Suppressor macrophage treated with lipopolysaccharide for 4 hours (primary cell): ENCODE results near the gene GPRC5A.

ENCODE experiments used
- DNase-seq: peaks from one replicate; pipeline ENCODE4 v3.0.0-alpha.2; 2020

Gene GPRC5A

GRCh38 chr12:12943586-12944260 is 52.4 kb downstream of the GPRC5A start:
- DNase-seq = no peak

DNA sequence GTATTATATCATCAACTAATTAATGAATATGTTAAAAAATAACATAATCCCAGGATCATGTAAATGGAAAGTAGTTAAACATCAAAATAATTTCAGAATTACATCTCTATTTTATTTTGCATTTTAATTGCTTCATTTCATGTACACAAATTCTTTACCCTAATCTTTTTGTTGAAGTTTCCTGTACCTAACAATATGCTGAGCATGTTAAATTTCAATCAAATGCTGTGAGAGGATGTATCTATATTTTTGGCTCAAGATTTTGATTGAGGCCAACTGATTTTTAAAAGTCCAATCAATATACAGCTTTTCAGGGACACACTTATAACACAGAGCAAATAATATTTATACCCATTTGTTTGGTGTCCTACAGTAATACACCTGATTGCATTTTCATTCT is 54.2 kb downstream of the GPRC5A start:
- DNase-seq = no peak

DNA sequence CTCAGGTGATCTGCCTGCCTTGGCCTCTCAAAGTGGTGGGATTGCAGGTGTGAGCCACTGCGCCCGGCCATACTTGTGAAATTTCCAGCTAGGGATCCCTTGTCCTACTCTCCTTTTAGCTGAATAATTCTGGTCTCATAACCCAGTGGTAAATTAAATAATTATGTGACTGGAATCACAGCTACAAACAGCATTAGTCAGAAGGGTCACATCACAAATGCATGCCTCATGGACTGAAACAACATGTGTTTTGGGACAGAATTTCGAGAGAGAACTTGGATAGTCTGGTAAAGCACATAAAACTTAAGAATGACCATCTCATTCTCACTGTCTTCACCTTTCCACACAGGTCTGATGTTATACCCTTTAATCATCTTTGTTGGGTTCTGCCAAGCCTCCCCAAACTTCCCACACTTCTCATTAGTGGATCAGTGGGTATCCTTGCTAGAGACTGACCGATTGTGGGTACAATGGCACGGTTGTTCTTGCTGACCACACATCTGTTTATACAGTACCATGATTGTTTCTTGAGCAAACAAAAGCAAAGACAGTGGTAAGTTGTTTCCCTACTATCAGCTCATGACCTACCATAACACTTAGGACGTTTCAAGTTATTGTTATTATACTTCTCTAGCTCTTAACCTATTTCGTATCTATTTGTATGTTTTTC is 55.5 kb downstream of the GPRC5A start:
- DNase-seq = no peak

GRCh38 chr12:12947902-12948301 is 56.5 kb downstream of the GPRC5A start:
- DNase-seq = no peak

DNA sequence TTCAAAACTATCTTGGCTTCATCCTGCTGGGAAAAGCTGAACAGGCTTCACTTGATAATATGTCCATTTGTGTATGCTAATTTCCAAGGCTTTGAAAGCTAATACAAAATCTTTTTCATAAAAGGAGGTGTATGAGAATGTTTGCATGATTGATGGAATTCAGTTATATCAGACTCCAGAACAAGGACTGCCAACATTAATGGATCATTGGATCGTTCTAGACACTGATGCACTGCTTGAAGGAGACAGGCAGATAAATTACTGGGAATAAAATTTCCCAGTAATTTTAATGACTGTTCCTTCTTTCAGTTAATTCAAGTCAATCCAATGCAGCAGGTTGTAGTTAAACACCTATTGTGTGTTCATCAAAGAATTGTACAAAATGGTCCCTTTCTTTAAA is 60.1 kb downstream of the GPRC5A start:
- DNase-seq = no peak

GRCh38 chr12:12952036-12952435 is 60.7 kb downstream of the GPRC5A start, which contains the start of gene GPRC5D:
TSS of gene GPRC5D (minus strand) at chr12:12952170. CDS start at chr12:12950384, 1,786 bp downstream.
- no peak for DNase-seq

DNA sequence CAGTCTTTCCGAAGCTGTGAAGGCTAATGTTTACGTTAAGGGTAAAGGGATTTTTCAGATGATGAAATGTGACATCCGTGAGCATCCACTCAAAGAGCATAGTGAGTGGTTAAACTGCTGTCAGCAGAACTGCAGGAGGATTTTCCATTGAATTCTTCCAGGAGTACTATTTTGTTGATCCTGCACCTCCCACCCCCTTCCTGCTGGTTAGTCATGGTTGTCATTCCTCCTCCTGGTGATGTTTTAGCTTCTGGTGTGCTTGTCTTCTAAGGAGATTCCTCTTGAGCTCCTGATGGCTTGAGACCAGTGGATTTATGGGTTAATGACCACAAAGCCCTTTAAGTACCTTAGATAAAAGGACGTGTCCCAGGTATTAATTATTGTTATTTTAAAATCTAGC is 63.0 kb downstream of the GPRC5A start:
- no peak for DNase-seq

GRCh38 chr12:12954878-12955625 is 63.7 kb downstream of the GPRC5A start:
- DNase-seq = no peak

DNA sequence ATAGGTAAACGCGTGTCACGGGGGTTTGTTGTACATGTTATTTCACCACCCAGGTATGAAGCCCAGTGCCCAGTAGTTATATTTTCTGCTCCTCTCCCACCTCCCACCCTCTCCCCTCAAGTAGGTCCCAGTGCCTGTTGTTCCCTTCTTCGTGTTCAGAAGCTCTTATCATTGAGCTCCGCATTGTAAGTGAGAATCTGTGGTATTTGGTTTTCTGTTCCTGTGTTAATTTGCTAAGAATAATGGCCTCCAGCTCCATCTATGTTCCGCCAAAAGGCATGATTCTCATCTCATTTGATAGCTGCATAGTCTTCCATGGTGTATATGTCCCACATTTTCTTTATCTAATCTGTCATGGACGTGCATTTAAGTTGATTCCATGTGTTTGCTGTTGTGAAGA is 67.5 kb downstream of the GPRC5A start:
- DNase-seq = no peak

- no peak for DNase-seq
Measured at GRCh38 chr12:12960639-12961209, 69.4 kb downstream of the GPRC5A start.

- no peak for DNase-seq
Measured at GRCh38 chr12:12964255-12964654, 72.9 kb downstream of the GPRC5A start.

DNA sequence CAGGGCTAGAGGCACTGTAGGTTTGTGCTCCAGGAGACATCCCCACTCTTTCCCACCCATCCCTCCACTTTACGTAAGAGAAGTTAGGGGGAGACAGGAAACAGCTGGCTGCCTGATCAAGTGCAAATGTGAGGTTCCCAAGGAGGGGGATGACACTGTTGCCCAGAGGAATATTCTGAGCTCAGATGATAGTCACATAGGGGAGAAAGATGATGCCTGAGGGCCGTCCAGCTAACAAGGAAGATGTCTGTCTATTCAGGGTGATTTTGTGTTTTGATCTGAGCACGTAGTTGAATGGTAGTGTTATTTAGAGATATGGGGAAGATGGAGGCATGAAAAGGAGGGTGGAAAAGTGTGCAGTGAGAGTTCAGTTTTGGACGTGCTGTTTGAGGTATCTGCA is 74.5 kb downstream of the GPRC5A start:
- DNase-seq = no peak
